GM23338 (cell line): ENCODE data around the gene ROBO3. TPM values are rescaled to one million over a fixed set of nuclear protein-coding genes. Genes with fewer than 3 reads are reported as not detected.
A peak's percentile ranks its signal among the peaks of the same experiment; 100 is the strongest.

Experiments
- ATAC-seq: fragments of 200-7000 bp; cut with Tn5 transposase; 3 replicates; pipeline ENCODE4 v1.9.1; 2020
- DNase-seq: peaks from one replicate; pipeline ENCODE4 v3.0.0-alpha.2; 2015; ENCODE audit warnings: low spot score
- H2AFZ ChIP-seq: fragments of 200-600 bp; sonication (generic); 2 replicates; pipeline ENCODE4 v1.8.0; 2016; ENCODE audit warnings: antibody characterized with exemption, mild to moderate bottlenecking, moderate library complexity
- H3F3A ChIP-seq: fragments of 200-600 bp; sonication (generic); replicated peaks from 2 replicates; pipeline ENCODE4 v1.8.0; 2017; ENCODE audit warnings: antibody characterized with exemption, mixed run types, low read depth
- H3K27ac ChIP-seq: fragments of 200-600 bp; sonication (generic); 2 replicates; pipeline ENCODE4 v1.6.1; 2016; ENCODE audit warnings: low read depth
- H3K27me3 ChIP-seq: fragments of 200-600 bp; sonication (generic); 2 replicates; pipeline ENCODE4 v1.8.0; 2016; ENCODE audit warnings: mild to moderate bottlenecking, mixed run types, moderate library complexity; ENCODE audit not compliant: insufficient read depth
- H3K36me3 ChIP-seq: fragments of 200-600 bp; sonication (generic); 2 replicates; pipeline ENCODE4 v1.8.0; 2016; ENCODE audit warnings: mild to moderate bottlenecking; ENCODE audit not compliant: insufficient read depth
- H3K4me1 ChIP-seq: fragments of 200-600 bp; sonication (generic); 2 replicates; pipeline ENCODE4 v1.8.0; 2016; ENCODE audit warnings: mild to moderate bottlenecking, moderate library complexity; ENCODE audit not compliant: insufficient read depth
- H3K4me2 ChIP-seq: fragments of 200-600 bp; sonication (generic); 2 replicates; pipeline ENCODE4 v1.7.1; 2017; ENCODE audit warnings: mixed run types
- H3K4me3 ChIP-seq: fragments of 200-600 bp; sonication (generic); 2 replicates; pipeline ENCODE4 v1.6.1; 2016; ENCODE audit warnings: mixed run types
- H3K79me2 ChIP-seq: fragments of 200-600 bp; sonication (generic); replicated peaks from 2 replicates; pipeline ENCODE4 v1.8.0; 2017; ENCODE audit warnings: mild to moderate bottlenecking; ENCODE audit not compliant: insufficient read depth
- H3K9me2 ChIP-seq: fragments of 200-600 bp; sonication (generic); 2 replicates; pipeline ENCODE4 v1.8.0; 2017; ENCODE audit not compliant: insufficient read depth
- H4K20me1 ChIP-seq: fragments of 200-600 bp; sonication (generic); replicated peaks from 2 replicates; pipeline ENCODE4 v1.8.0; 2017; ENCODE audit warnings: mild to moderate bottlenecking; ENCODE audit not compliant: insufficient read depth
- H3K27ac Mint-ChIP-seq: 2 replicates; pipeline ENCODE4 v1.8.0; 2020; ENCODE audit warnings: inconsistent platforms, mild to moderate bottlenecking, moderate library complexity, mixed read lengths
- H3K27me3 Mint-ChIP-seq: 3 replicates; pipeline ENCODE4 v1.8.0; 2022; ENCODE audit warnings: low read depth, mild to moderate bottlenecking, moderate library complexity, mixed read lengths, inconsistent platforms; ENCODE audit not compliant: insufficient read depth, poor library complexity
- H3K36me3 Mint-ChIP-seq: 3 replicates; pipeline ENCODE4 v1.8.0; 2021; ENCODE audit warnings: low read depth, mild to moderate bottlenecking, inconsistent platforms, moderate library complexity, mixed read lengths
- H3K4me1 Mint-ChIP-seq: 3 replicates; pipeline ENCODE4 v1.8.0; 2020; ENCODE audit warnings: mild to moderate bottlenecking, inconsistent platforms, mixed read lengths
- H3K4me3 Mint-ChIP-seq: 3 replicates; pipeline ENCODE4 v1.8.0; 2021; ENCODE audit warnings: moderate library complexity, mild to moderate bottlenecking, inconsistent platforms, mixed read lengths
- H3K9me3 Mint-ChIP-seq: 3 replicates; pipeline ENCODE4 v1.8.0; 2020; ENCODE audit warnings: moderate library complexity, mild to moderate bottlenecking, inconsistent platforms, mixed read lengths
- CREB1 ChIP-seq: fragments of 250-450 bp; sonication (Bioruptor Pico); IDR thresholded peaks from 2 replicates; pipeline ENCODE4 v1.5.0; 2020; ENCODE audit warnings: low read depth, mild to moderate bottlenecking, moderate library complexity
- CTCF ChIP-seq, 2 experiments: fragments of 200-600 bp in 1 of 2; sonication (generic) in 1 of 2; conservative IDR thresholded peaks; 2 replicates each; pipeline versions ENCODE4 v1.5.1 to v1.6.1; 2016 to 2017; ENCODE audit warnings: antibody characterized with exemption in 2 of 2, low read depth in 2 of 2, mild to moderate bottlenecking in 2 of 2, moderate library complexity in 1 of 2
- ETS1 ChIP-seq: IDR thresholded peaks from 2 replicates; pipeline ENCODE4 v1.6.1; 2016; ENCODE audit warnings: antibody characterized with exemption
- EZH2 ChIP-seq: fragments of 200-600 bp; sonication (generic); IDR thresholded peaks from one replicate; pipeline ENCODE4 v1.8.0; 2017; ENCODE audit warnings: antibody characterized with exemption, mild to moderate bottlenecking, low read depth; ENCODE audit not compliant: unreplicated experiment
- EZH2phosphoT487 ChIP-seq: fragments of 200-600 bp; sonication (generic); IDR thresholded peaks from one replicate; pipeline ENCODE4 v1.8.1; 2018; ENCODE audit warnings: antibody characterized with exemption; ENCODE audit not compliant: unreplicated experiment
- JUNB ChIP-seq: IDR thresholded peaks from one replicate; pipeline ENCODE4 v1.6.1; 2016; ENCODE audit warnings: antibody characterized with exemption; ENCODE audit not compliant: unreplicated experiment
- NANOG ChIP-seq: IDR thresholded peaks from 2 replicates; pipeline ENCODE4 v1.6.1; 2016; ENCODE audit warnings: antibody characterized with exemption, borderline replicate concordance
- POLR2AphosphoS5 ChIP-seq: IDR thresholded peaks from 2 replicates; pipeline ENCODE4 v1.6.1; 2016; ENCODE audit warnings: antibody characterized with exemption, low read depth
- STAT1 ChIP-seq: IDR thresholded peaks from one replicate; pipeline ENCODE4 v1.6.1; 2016; ENCODE audit warnings: antibody characterized with exemption; ENCODE audit not compliant: unreplicated experiment
- ZNF114 ChIP-seq: fragments of 250-450 bp; sonication (Bioruptor Pico); IDR thresholded peaks from 2 replicates; pipeline ENCODE4 v1.5.0; 2020; ENCODE audit warnings: mild to moderate bottlenecking, moderate library complexity
- ZNF331 ChIP-seq: fragments of 250-450 bp; sonication (Bioruptor Pico); IDR thresholded peaks from 2 replicates; pipeline ENCODE4 v1.5.0; 2020; ENCODE audit warnings: low read depth, mild to moderate bottlenecking, moderate library complexity
- polyA plus RNA-seq: library from polyadenylated mRNA; unstranded; fragments of >200 nt; fragmentation: Nextera tagmentation; extraction: Ambion mirVana; gene quantifications from 2 replicates; pipeline ENCODE4 v1.2.1, GENCODE V29; 2016
- total RNA-seq: library from RNA; depleted of rRNA; stranded (reverse); fragments of >200 nt; shearing (Covaris generic); gene quantifications from 2 replicates; pipeline ENCODE4 v1.2.3, GENCODE V29; 2014
- TF ChIP-seq, protein P1 (sequence below): fragments of 250-450 bp; sonication (Bioruptor Pico); IDR thresholded peaks from 2 replicates; pipeline ENCODE4 v1.5.0; 2020; ENCODE audit warnings: mild to moderate bottlenecking, moderate library complexity

ROBO3 gene
- total and polyA plus RNA-seq, 2 experiments from 2014 or later: 17.0 to 21.4 TPM

DNA sequence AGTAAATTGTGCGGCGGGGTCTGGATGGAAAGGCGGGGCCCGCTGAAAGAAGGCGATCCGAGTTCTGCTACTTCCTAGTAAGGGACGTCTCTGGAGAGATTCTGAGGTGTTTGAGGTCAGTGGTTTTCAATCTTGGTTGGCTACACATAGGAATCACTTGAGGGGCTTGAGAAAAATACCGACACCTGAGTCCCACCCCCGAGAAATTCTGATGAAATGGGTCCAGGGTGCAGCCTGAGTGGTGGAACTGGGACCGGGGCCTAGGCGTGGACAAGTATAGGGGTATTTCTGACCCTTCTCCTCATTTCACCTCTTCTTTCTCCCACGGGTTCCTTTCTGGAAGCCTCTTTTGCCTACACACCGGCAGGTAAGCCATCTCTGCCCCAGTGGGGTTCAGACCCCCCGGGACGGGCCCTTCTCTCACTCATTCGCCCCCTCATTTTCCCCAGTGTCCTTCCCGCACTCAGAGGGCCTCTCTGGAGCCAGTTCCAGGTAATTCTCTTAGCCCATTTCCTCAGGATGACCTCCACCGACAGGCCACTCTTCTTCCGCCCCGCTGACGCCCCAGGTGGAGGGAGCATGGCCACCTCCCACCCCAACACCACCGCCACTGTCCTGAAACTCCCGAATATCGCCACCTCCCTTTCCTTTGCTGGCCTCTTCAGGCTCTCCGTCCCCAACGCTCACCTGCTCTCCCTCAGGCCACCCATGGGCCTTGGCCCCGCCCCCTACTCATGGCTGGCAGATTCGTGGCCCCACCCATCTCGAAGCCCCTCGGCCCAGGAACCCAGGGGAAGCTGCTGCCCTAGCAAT is 11.8 kb downstream of the ROBO3 start:
- no peaks in the 10 kb centered on the region for H3K9me2 ChIP-seq
- H3K79me2 ChIP-seq: no peaks in the 10 kb centered on the region
- DNase-seq (peak; percentile 65), ATAC-seq (peak; percentile 17)
- peak overlapping the region; percentile 82 for H3K4me2 ChIP-seq
- H3K36me3 ChIP-seq: no peaks in the 10 kb centered on the region
- no peaks in the 10 kb centered on the region for H4K20me1 ChIP-seq
- H3K36me3 Mint-ChIP-seq: no peaks in the 10 kb centered on the region
- H3K27me3 ChIP-seq: peaks cover 54% of the 10 kb centered on the region
- peak overlapping the region; percentile 92 for H2AFZ ChIP-seq
- peak overlapping the region; percentile 70 for H3K27ac Mint-ChIP-seq
- no peaks in the 10 kb centered on the region for H3F3A ChIP-seq
- peaks cover 13% of the 10 kb centered on the region; the same call in 1 of the 2 replicates for H3K4me1 ChIP-seq
- H3K9me3 Mint-ChIP-seq: no peaks in the 10 kb centered on the region
- peak overlapping the region; percentile 79 for H3K4me3 ChIP-seq
- H3K4me1 Mint-ChIP-seq: peaks cover 31% of the 10 kb centered on the region
- peaks cover 57% of the 10 kb centered on the region for H3K27me3 Mint-ChIP-seq
- TF ChIP-seq POLR2AphosphoS5 (peak; percentile 35; the same call in 1 of the 2 replicates), EZH2 (no peak)
- H3K27ac ChIP-seq: no peak overlapping the region
- H3K4me3 Mint-ChIP-seq: peak overlapping the region; percentile 88

GRCh38 chr11:124877631-124877909 is 12.3 kb downstream of the ROBO3 start:
- H3K36me3 ChIP-seq: no peaks in the 10 kb centered on the region
- H4K20me1 ChIP-seq: no peaks in the 10 kb centered on the region
- H3K79me2 ChIP-seq: no peaks in the 10 kb centered on the region
- no peaks in the 10 kb centered on the region for H3K9me2 ChIP-seq
- no peak for DNase-seq
- H3K27ac ChIP-seq: no peak overlapping the region
- peaks cover 13% of the 10 kb centered on the region; the same call in 1 of the 2 replicates for H3K4me1 ChIP-seq
- Mint-ChIP-seq H3K4me3 (peak overlapping the region; percentile 88), H3K27ac (no peak overlapping the region), H3K27me3 (peaks cover 51% of the 10 kb centered on the region), H3K4me1 (peaks cover 31% of the 10 kb centered on the region), H3K36me3 (no peaks in the 10 kb centered on the region), H3K9me3 (no peaks in the 10 kb centered on the region)
- H3F3A ChIP-seq: no peaks in the 10 kb centered on the region
- H3K4me2 ChIP-seq: peak overlapping the region; percentile 82
- H3K27me3 ChIP-seq: peaks cover 48% of the 10 kb centered on the region
- peak overlapping the region; percentile 79 for H3K4me3 ChIP-seq
- peak overlapping the region; percentile 92; the same call in 1 of the 2 replicates for H2AFZ ChIP-seq
- no peak for ATAC-seq
- TF ChIP-seq NANOG (no peak), JUNB (no peak), ZNF331 (no peak), ZNF114 (CRISPR knock-in tag) (no peak), STAT1 (no peak), CREB1 (CRISPR knock-in tag) (no peak), CTCF (conservative IDR thresholded peaks at IDR 0.05; ENCODE audit: low read depth in 2 of 2) (no peak), ETS1 (no peak), EZH2phosphoT487 (no peak)
- TF ChIP-seq, protein P1, sequence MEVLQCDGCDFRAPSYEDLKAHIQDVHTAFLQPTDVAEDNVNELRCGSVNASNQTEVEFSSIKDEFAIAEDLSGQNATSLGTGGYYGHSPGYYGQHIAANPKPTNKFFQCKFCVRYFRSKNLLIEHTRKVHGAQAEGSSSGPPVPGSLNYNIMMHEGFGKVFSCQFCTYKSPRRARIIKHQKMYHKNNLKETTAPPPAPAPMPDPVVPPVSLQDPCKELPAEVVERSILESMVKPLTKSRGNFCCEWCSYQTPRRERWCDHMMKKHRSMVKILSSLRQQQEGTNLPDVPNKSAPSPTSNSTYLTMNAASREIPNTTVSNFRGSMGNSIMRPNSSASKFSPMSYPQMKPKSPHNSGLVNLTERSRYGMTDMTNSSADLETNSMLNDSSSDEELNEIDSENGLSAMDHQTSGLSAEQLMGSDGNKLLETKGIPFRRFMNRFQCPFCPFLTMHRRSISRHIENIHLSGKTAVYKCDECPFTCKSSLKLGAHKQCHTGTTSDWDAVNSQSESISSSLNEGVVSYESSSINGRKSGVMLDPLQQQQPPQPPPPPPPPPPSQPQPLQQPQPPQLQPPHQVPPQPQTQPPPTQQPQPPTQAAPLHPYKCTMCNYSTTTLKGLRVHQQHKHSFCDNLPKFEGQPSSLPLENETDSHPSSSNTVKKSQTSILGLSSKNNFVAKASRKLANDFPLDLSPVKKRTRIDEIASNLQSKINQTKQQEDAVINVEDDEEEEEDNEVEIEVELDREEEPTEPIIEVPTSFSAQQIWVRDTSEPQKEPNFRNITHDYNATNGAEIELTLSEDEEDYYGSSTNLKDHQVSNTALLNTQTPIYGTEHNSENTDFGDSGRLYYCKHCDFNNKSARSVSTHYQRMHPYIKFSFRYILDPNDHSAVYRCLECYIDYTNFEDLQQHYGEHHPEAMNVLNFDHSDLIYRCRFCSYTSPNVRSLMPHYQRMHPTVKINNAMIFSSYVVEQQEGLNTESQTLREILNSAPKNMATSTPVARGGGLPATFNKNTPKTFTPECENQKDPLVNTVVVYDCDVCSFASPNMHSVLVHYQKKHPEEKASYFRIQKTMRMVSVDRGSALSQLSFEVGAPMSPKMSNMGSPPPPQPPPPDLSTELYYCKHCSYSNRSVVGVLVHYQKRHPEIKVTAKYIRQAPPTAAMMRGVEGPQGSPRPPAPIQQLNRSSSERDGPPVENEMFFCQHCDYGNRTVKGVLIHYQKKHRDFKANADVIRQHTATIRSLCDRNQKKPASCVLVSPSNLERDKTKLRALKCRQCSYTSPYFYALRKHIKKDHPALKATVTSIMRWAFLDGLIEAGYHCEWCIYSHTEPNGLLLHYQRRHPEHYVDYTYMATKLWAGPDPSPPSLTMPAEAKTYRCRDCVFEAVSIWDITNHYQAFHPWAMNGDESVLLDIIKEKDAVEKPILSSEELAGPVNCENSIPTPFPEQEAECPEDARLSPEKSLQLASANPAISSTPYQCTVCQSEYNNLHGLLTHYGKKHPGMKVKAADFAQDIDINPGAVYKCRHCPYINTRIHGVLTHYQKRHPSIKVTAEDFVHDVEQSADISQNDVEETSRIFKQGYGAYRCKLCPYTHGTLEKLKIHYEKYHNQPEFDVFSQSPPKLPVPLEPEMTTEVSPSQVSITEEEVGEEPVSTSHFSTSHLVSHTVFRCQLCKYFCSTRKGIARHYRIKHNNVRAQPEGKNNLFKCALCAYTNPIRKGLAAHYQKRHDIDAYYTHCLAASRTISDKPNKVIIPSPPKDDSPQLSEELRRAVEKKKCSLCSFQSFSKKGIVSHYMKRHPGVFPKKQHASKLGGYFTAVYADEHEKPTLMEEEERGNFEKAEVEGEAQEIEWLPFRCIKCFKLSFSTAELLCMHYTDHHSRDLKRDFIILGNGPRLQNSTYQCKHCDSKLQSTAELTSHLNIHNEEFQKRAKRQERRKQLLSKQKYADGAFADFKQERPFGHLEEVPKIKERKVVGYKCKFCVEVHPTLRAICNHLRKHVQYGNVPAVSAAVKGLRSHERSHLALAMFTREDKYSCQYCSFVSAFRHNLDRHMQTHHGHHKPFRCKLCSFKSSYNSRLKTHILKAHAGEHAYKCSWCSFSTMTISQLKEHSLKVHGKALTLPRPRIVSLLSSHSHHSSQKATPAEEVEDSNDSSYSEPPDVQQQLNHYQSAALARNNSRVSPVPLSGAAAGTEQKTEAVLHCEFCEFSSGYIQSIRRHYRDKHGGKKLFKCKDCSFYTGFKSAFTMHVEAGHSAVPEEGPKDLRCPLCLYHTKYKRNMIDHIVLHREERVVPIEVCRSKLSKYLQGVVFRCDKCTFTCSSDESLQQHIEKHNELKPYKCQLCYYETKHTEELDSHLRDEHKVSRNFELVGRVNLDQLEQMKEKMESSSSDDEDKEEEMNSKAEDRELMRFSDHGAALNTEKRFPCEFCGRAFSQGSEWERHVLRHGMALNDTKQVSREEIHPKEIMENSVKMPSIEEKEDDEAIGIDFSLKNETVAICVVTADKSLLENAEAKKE: no peak
